Right renal pelvis (tissue), 4 donors: Measurements from ENCODE around the gene GRM8. TPM values are rescaled to one million over a fixed set of nuclear protein-coding genes. Genes with fewer than 3 reads are reported as not detected.

Source experiments
- DNase-seq, 4 donors: peaks; one replicate each; pipeline ENCODE4 v3.0.0-alpha.2; 2013; ENCODE audit warnings: low read depth in 4 of 4, low spot score in 3 of 4, missing footprints in 1 of 4
- polyA plus RNA-seq, 4 donors: library from polyadenylated mRNA; unstranded; fragments of 120-200 nt; gene quantifications; one replicate each; pipeline ENCODE4 v1.2.1, GENCODE V29; 2013; ENCODE audit not compliant: insufficient read length in 4 of 4

The GRM8 gene
- polyA plus RNA-seq, 4 donors: 7.0 to 10.0 (median 8.9) TPM

DNA sequence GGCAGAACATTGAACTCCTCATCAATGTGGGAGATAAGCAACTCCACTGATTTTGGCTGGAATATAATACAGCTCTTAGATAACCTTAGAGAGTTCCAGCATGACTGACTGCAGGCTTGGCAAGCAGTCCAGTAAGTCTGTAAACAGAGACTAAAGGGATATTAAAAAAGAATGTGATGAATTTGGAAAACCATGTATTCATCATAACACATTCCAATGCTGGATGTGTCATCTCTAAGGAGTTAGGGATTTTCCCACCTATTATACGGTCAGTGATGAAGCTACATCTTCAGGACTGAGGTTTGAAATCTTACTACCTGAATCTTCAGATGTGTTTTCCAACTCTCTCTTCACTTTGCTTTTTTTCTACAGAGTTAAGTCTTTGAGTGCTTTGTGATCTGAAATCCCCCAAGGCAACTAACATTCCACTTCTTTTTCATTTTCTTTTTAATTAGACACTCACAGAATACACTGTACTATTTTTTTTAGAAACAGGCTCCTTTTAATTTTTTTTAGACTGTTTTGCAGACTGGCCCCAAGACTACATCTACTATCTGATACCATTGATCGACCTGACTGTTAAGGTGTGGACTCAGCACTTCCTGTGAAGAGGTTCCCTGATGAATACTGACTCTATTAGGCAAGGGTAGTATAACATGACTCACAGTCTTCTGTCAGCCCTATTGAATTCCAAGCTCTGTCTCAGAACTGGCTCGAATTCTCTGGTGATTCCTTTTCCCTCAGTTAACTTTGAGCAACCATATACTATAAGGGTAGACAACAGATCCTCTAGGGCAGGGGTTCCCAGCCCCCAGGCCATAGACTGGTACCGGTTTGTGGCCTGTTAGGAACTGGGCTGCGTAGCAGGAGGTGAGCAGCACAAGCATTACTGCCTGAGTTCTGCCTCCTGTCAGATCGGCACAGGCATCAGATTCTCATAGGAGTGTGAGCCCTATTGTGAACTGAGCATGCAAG, 678.2 kb downstream of the GRM8 start:
- no peak for DNase-seq

DNA sequence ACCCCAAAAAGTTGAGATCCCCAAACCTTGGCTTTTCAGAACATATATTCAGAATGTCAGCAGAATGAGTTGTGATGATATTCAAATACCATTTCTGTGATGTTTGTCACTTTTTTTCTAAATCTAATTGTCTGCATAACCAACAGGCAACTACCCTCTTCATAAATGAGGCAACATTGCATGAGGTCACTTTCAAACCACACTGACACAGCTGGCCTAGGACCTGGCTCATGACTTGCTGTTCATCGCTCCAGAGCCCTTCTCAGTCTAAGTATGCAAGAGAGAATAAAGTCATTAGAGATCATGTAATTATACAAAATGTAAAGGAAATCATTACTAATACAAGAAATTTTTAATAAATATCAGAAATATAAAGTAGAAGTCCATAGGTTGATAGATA, 681.9 kb downstream of the GRM8 start:
- no peak for DNase-seq

DNA sequence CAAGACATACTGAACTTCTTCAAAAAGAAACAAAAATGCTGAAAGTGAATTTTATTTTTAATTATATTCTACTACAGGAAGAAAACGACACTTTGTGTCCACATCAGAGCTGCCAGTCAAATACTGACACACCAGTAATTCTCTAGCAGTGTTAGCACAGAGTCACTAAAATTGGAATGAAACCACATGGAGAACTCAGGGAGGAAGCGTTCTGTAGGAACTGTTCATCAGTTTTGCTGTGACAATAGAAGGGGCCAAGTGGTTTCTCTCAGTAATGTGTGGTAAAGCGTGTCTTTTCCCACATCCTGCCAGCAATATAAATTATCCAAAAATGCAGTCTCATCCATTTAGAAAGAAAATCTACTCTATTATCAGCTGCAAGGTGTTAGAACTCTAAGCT, 683.3 kb downstream of the GRM8 start:
- DNase-seq: no peak

DNA sequence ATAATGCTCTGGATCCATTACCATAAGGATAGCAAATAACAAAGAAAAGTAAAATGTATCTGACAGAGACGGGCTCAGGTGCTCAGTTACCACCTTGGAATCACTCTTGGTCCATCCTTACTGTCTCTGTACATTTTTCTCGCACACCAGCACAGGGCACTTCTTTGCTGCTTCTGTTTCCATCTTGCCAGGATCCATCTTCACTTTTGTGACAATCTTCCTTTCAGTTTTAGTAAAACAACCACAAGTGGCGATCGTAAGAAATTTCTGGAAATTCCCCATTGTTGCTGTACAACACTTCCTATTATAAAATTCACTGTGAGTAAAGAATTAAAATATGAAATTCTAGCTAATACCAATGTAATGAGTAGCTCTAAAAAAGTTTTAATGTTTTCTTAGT, 695.5 kb downstream of the GRM8 start:
- no peak for DNase-seq

DNA sequence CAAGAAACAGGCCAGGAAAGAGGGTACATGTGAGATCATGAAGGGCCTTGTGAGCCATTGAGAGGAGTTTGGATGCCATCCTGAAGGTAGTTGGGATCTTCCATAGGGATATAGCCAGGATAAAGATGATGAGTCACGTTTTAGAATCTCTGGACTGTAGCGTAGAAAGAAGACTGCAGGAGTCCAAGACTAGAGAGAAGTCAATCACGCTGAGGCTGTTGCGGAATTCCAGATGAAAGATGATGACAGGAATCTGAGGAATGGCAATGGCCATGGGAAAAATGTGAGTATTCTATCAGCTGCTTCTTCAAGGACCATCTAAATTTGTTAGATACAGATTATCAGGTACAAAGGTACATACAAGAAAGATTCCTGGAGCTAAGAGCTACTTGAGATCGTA, 711.3 kb downstream of the GRM8 start:
- DNase-seq: no peak

DNA sequence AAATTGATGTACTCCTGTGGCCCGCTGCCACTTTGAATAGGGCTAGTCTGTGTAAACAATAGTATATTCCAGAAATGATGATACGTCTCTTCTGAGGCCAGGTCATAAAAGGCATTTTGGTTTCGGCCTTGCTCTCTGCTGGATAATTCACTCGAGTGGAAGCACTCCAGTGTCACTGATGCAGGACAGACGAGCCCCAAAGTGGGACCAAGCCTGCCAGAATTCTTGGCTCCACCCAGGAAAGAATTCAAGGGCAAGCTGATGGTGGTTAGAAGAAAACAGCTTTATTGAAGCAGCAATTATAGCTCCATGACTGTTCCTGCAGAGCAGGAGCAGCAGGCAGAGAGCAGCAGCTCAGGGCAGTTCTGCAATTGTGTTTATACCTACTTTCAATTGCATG, 717.6 kb downstream of the GRM8 start:
- DNase-seq: no peak

DNA sequence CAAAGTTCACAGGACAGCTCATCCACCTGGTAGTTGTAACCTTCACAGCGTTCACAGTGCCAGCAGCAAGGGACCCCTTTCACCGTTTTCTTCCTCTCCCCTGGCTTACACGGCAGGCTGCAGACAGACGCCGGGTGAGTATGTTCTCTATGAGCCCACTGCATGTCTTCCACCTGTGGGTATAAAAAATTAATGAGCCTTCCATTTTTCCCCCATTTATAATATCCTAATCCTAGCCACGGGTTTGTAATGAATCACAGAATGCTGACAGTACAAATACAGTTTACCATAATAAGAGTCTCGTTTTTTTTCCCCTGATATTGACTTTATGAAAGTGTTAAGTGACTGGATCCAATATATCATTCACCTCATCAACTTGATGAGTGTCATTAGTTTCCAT, 719.0 kb downstream of the GRM8 start:
- DNase-seq: no peak

DNA sequence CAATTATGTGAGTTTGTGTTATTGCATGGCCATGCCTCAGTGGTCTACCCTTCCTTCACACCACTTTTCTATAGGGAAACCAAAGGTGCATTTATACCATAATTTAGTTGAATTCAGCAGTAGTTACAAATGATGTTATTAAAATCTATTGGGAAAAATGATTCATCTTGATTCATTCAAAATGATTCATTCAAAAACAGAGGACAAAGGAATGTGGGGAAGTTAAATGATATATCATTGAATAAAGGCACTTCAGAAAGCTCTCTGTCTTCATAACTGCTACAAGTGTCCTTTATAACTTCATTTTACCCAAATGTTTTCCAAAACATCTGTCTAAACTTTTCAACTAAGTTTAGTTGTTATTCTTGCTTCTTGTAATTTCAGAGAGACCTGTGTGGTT, 722.9 kb downstream of the GRM8 start:
- DNase-seq: no peak

DNA sequence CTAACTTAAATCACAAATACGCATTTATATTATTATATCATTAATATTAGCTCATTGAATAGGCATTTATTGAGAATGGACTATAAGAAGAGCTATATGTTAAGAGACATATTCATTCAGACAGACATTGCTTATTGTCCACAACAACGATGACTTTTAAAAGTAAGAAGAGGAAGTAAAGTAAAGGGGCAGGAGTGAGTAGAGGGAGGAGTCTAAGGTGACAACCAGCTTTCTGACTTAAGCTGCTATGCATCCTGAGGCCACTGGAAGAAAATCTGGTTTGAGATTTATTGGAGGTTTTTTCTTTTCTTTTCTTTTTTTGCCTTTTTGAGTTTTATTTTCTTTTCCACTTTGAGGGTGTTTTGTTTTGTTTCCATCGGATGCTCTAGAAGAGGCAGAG, 723.5 kb downstream of the GRM8 start:
- DNase-seq: no peak

DNA sequence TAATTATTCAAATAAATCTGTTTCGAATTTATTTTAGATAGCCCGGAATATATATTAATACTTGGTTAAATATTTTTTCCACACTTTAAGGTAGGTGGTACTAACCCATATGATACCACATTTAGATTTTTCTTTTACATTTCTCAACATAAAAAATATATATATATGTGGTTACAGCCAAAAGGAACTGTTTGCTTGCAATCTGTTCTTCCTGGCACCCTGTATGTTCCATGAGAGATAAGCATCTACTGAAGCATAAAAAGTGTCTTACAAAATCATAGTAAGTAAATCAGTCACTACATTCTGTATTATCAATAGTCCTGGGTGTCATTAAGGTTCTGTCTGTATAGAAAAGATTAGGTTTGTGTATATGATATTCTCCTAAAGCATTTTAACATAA, 726.8 kb downstream of the GRM8 start:
- DNase-seq: no peak

DNA sequence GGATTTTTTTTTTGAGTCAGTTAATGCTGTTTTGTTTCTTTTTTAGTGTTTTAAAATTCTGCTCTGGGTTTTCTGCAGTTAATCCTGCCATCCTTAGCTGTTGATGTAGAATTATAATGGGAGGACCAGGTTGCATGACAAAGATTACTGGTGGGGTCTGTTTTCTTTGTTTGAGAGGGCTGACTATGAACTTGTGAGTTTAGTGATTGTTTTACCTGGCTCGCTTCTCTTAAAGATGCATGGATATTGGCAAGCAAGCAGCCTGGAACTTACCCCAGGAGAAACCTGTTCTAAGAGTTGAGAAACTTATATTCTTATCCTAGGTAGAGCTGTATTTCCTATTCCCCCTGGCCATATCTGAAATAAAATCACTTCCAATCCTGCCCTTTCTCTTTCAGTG, 727.8 kb downstream of the GRM8 start:
- no peak for DNase-seq

DNA sequence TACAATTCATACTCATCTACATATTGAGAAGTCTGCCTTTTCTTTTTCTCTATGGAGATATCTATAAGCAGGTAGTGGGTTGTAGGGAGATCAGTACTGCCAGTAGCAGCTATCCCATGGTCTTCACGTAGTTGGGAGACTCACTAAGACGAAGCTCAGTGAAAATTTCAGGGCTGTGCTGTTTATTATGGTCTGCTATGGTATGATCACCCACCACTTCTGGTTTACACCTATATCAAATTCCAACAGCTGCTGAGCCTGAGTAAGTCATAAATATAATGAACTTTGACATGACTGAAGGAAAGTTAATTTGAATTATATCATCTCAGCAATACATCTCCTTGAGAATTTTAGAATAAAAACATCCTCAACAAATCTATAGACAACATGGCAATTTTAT, 741.7 kb downstream of the GRM8 start:
- DNase-seq: no peak

DNA sequence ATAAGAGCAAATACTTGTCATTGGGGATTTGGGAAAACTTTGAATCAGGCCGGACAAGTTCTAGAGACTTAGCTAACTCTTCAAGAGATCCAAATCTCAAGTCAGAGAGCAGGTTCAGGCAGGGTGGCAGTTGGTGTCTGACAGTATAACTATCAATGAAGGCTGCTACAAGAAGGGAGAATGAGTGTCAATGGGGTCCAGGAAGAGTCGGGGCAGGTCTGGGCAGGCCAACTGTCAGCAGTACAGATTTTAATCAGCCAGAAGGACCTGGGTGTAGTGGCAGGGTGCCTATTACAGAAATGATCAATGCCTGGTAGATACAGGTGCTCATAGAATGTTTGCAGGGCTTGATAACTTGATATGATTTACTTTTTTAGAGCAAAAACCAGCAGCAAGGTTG, 751.1 kb downstream of the GRM8 start:
- DNase-seq: no peak

DNA sequence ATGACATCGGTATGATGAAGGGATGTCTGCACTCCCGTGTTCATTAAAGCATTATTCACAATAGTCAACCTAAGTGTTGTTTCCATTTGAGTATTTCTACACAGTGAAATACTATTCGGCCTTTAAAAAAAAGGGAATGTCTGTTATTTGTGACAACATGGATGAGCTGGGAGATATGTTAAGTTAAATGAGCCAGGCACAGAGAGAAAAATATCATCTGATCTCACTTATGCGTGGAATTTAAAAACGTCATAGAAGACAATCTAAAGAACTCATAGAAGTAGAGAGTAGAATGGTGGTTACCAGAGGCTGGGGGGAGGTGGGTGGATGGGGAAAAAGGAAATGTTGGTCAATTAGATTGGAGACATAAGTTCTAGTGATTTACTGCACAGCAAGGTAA, 753.3 kb downstream of the GRM8 start:
- no peak for DNase-seq

DNA sequence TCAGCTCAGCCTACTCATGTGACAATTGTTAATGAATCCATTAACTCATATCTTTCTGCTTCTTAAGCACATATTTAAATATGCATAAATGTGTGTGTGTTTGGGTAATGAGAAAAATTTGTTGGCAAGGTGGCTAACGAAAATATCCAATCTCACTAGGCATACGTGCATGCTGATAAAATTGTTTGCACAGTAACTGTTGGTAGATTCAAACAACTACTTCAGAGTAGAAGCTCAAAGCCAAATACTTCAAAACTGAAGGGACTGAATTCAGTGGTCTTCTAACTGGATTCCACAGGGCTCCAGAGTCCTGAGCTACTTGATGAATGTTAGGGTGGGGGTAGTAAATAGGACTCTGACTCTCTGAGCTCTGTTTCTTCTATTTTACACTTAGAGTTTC, 757.0 kb downstream of the GRM8 start:
- DNase-seq: no peak

DNA sequence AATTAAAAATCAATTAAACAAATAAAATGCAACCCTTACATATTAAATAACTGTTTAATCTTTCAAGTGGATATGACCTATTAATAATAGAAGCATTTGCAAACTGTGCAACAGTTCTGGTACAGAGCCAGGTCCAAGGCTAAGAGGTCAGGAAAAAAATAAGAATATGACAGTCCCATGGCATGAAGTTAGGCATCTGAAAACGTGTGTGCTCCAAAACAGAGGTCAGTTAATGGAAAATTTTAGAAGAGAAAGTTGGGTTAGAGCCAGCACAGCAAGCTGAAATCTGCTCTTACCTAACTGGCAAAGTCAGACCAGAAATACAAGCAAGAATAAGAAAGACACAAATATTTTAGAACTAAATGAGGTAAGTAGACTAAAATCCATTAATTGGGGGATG, 757.7 kb downstream of the GRM8 start:
- DNase-seq: no peak

DNA sequence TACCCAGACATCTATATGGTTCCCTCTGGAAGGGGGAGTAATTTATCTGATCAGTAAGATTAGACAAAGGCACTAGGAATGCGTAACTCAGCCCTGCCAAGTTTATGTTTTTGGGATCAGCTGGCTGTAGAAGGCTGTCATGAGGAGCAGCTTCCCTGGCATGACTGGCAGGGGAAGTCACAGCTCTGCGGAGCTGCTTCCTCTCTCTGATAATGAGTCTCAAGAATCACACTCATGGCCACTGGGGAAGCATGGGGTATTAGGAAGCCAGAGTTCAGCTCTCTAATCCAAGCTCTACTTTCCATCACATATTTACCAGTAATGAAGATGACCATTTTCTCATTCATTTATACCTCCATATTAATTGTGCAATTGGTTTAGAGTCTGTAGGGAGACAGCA, 758.9 kb downstream of the GRM8 start:
- DNase-seq: no peak

DNA sequence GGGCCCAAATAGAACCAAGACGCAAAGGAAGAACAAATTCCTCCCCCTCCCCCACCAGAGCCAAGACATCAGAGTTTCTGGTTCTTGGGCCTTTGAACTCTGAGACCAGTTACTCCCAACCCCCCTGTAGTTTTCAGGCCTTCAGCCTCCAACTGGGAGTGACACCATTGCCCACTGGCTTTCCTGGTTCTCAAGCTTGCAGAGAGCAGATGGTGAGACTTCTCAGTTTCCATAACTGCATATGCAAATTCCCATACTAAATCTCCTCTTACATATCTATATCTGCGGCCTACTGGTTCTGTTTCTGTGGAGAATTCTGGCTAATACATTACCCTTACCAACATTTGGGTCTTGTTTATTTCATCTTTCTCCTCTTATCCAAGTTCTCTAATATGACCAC, 762.9 kb downstream of the GRM8 start:
- DNase-seq: no peak

DNA sequence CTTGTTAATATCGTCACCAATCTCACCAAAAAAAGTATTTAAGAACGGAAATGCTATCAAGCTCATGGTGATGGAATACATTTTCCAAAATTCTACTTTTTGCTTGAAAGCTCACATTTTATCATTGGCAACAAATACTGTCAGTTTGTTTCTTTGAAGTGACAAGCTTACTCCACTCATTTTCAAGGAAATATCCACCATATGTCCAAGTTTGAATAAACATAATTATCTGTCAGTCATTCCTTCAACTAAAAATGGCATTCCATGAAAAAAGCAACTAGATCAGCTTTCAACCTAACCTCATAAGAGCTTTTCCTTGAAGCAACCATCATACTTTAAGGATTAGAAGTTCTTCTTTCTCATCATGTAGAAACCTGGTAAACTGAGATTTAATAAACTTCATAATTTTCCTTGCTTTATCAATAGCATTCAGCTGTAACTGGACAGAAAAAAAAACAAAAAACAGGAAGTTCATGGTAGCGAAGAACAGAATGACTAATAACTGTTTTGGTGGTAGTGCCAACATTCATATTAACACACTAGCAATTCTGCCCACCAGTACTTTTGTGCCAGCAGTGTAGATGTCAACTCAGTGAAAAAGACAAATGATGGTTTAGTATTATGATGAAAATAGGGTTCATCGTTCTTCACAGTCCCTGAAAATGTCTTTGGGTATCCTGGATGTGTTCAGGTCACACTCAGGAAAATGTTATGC, 764.9 kb downstream of the GRM8 start:
- DNase-seq: no peak

DNA sequence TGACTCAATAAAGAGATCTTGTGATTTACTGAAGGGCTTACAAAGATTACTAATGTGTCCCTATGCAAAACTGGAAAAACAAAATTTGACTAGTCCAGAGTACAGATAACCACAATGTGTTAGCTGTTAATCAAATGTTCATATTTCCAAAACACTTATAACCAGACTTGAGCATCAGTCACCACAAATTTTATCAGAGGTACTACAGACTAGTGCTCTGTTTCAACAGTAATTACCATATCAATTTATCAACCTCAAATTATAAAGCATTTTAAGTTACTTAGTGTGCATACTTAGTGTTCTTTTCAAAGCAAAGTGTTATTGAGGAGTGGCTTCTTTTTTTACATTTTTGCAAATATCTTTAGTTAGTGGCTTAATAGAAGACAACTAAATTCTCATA, 765.9 kb downstream of the GRM8 start:
- no peak for DNase-seq

DNA sequence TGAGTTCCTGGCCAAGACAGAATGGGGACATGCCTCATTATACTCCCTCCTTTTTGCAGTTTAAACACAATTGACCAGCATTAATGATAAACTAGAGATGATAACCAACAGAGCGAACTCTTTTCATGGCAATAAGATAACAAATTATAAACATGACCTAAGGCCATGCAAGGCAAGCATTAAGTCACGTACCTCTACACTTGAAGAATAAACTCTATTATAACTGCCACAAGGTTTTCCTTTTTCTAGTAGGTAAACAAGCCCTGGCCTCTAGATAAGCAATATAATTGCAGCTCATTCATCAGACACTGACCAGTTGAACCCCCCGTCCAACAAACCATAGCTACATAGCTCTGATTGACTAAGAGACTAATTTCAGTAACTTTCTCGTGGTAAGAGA, 767.0 kb downstream of the GRM8 start:
- DNase-seq: no peak

DNA sequence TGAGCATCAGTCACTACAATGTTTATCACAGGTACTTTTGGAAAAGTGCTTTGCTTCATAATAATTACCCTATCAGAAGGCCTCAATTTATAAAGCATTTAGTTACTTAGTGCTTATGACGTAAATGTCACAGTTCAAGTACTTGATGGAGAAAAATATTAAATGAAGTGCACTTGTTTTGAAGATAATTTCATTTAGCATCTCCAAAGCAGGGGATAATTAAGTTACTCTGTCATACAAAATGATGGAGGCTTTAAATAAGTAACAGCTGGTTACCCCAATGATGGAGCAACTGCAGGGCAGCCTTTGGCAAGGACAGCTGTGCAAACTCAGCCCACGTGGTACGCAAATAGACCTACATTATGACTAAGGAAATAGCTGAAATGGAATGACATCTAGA, 768.8 kb downstream of the GRM8 start:
- DNase-seq: no peak
